ENCODE measurements around the gene TMEM178B. TPM values are rescaled to one million over a fixed set of nuclear protein-coding genes. Genes with fewer than 3 reads are reported as not detected.

TMEM178B gene
- total and polyA plus RNA-seq, 9 of the 15 experiments (the other 6 are each of a cell fraction or from before 2014, with no cell fraction given): under 0.01 to 0.03 (median 0.01) TPM; not detected in 5

DNA sequence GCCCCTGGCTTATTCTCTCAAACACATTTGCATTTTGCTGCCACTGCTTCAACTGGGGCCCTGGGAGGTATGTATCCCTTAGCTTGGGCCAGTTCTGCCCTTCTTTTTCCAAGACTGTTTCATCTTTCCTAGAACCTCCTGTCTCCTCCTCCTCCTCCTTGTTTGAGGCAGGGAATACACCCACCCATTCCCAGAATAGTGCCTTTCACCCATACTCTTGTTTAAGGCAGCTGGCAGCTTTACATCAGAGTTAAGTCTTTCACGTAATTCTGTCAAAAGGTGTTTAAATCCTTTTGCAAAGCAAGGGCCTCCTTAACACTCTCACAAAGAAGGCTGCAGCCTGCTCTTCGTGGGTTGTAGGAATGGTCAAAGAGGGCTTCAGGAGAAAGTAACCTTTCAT, 326.5 kb downstream of the TMEM178B start:
- Histone ChIP-seq H3K9me3 (replicated peaks; ENCODE audit: control insufficient read depth, insufficient read depth, low read depth, low read length) (no peaks in the 10 kb centered on the region), H2AFZ (ENCODE audit: low read depth, low read length) (no peak overlapping the region), H3K4me1 (replicated peaks in 1 of 2; ENCODE audit: control insufficient read depth in 2 of 2, insufficient read depth in 2 of 2, low read length in 2 of 2) (no peaks in the 10 kb centered on the region), H3K36me3 (ENCODE audit: control insufficient read depth, insufficient read depth, low read length) (no peaks in the 10 kb centered on the region), H3K4me2 (ENCODE audit: insufficient read depth, low read length) (no peak overlapping the region), H3K9ac (ENCODE audit: insufficient read depth in 1 of 2, low read depth in 2 of 2, low read length in 2 of 2) (no peak overlapping the region), H3K27ac (ENCODE audit: extremely low read depth, low read depth, low read length) (no peak overlapping the region), H3K4me3 (no peak overlapping the region), H3K9me1 (ENCODE audit: control insufficient read depth, insufficient read depth, low read length) (no peaks in the 10 kb centered on the region), H3K79me2 (ENCODE audit: control insufficient read depth, insufficient read depth, low read length) (no peaks in the 10 kb centered on the region), H4K20me1 (replicated peaks; ENCODE audit: control insufficient read depth, insufficient read depth, low read length) (no peaks in the 10 kb centered on the region; the same call in 1 of the 2 replicates), H3K27me3 (ENCODE audit: control insufficient read depth in 2 of 2, insufficient read depth in 2 of 2, low read length in 2 of 2) (peaks cover 7 to 37% of the 10 kb centered on the region in 2 experiments)
- FAIRE-seq: no peak
- ChIA-PET POLR2A (interaction anchor here (0.7 kb wide), 1 partner anchor 73 kb away, joined by 3 read pairs; no protein-coding TSS in a partner anchor), CTCF (ENCODE audit: low intra/inter-chr PET ratio) (no interaction called here)
- in situ Hi-C loops (cut with MboI) (no loop called here), intact Hi-C loops (cut with micrococcal nuclease) (no loop called here)
- BruUV-seq (replicated peaks): no TSS peak
- 0% methylated on average over 2 of the region's 2 CpGs for WGBS (ENCODE audit: insufficient coverage, low coverage, missing lambda C conversion rate)
- no peak for TF ChIP-seq TSC22D4 (tag; IDR thresholded peaks at IDR 0.05)
- TF ChIP-seq, protein P1, sequence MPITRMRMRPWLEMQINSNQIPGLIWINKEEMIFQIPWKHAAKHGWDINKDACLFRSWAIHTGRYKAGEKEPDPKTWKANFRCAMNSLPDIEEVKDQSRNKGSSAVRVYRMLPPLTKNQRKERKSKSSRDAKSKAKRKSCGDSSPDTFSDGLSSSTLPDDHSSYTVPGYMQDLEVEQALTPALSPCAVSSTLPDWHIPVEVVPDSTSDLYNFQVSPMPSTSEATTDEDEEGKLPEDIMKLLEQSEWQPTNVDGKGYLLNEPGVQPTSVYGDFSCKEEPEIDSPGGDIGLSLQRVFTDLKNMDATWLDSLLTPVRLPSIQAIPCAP (CRISPR knock-in tag; IDR thresholded peaks at IDR 0.05; ENCODE audit: borderline replicate concordance): no peak
- TF ChIP-seq CBFB (CRISPR knock-in tag; IDR thresholded peaks at IDR 0.05): no peak
- no peak for TF ChIP-seq PTRF (tag; IDR thresholded peaks at IDR 0.05)
- TF ChIP-seq ZFPM2 (CRISPR knock-in tag; IDR thresholded peaks at IDR 0.05): no peak
- TF ChIP-seq MCM2 (IDR thresholded peaks at IDR 0.05; ENCODE audit: low read depth): no peak
- TF ChIP-seq KAT8 (IDR thresholded peaks at IDR 0.05; ENCODE audit: low read depth): no peak
- no peak for TF ChIP-seq NCOA1 (IDR thresholded peaks at IDR 0.05; ENCODE audit: low read depth)
- no peak for TF ChIP-seq EP300 (IDR thresholded peaks at IDR 0.05; ENCODE audit: low read length)
- TF ChIP-seq GATAD2A (IDR thresholded peaks at IDR 0.05): no peak
- TF ChIP-seq TAF7 (tag; IDR thresholded peaks at IDR 0.05): no peak
- TF ChIP-seq ZNF23 (CRISPR knock-in tag; IDR thresholded peaks at IDR 0.05): no peak
- no peak for TF ChIP-seq ATF1 (CRISPR knock-in tag; IDR thresholded peaks at IDR 0.05)
- no peak for TF ChIP-seq ATF1 (tag; IDR thresholded peaks at IDR 0.05)
- no peak for DNase-seq (ENCODE audit: extremely low read depth in 1 of 4, low spot score in 3 of 4)
- no peak for ATAC-seq
